Activated T-cell treated with anti-CD3 and anti-CD28 coated beads, Interleukin-2, amount 50 U/mL, for 72 hours (primary cell): ENCODE measurements around the gene DOLPP1. TPM values are rescaled to one million over a fixed set of nuclear protein-coding genes. Genes with fewer than 3 reads are reported as not detected.
"Not testable (repeated sequence)": the region's sequence is repeated elsewhere in the genome, so short reads cannot be mapped to it uniquely, and the experiment has no call there.

Experiments used
- ATAC-seq, 2 donors: fragments of 150-1000 bp; cut with Tn5 transposase; replicated peaks in 1 of 2; 2 replicates each; pipeline ENCODE4 v1.10.0; 2021; ENCODE audit warnings: moderate library complexity in 2 of 2, mild to moderate bottlenecking in 1 of 2
- DNase-seq, 2 donors: peaks; one replicate each; pipeline ENCODE4 v3.0.0; 2021 to 2022; ENCODE audit warnings: mixed read lengths in 1 of 2
- H3K27ac Mint-ChIP-seq: one replicate; pipeline ENCODE4 v1.8.0; 2022; ENCODE audit warnings: mild to moderate bottlenecking, moderate library complexity, mixed read lengths
- H3K27me3 Mint-ChIP-seq: one replicate; pipeline ENCODE4 v1.8.0; 2022; ENCODE audit warnings: low read depth, mixed read lengths
- H3K36me3 Mint-ChIP-seq, 2 donors: one replicate each; pipeline ENCODE4 v1.8.0; 2022; ENCODE audit warnings: mixed read lengths in 2 of 2, mild to moderate bottlenecking in 1 of 2; ENCODE audit not compliant: insufficient read depth in 2 of 2
- H3K4me1 Mint-ChIP-seq: one replicate; pipeline ENCODE4 v1.8.0; 2022; ENCODE audit warnings: low read depth, mixed read lengths
- H3K4me3 Mint-ChIP-seq, 2 donors: one replicate each; pipeline ENCODE4 v1.8.0; 2022; ENCODE audit warnings: mild to moderate bottlenecking in 2 of 2, mixed read lengths in 2 of 2, moderate library complexity in 2 of 2
- H3K9me3 Mint-ChIP-seq, 2 donors: one replicate each; pipeline ENCODE4 v1.8.0; 2022; ENCODE audit warnings: mixed read lengths in 2 of 2
- total RNA-seq, 2 donors: library from RNA; stranded (reverse); gene quantifications; one replicate each; pipeline ENCODE4 v1.2.3, GENCODE V29; 2022

Gene DOLPP1
- total RNA-seq, 2 donors from 2014 or later: 17.1 to 22.3 TPM

DNA sequence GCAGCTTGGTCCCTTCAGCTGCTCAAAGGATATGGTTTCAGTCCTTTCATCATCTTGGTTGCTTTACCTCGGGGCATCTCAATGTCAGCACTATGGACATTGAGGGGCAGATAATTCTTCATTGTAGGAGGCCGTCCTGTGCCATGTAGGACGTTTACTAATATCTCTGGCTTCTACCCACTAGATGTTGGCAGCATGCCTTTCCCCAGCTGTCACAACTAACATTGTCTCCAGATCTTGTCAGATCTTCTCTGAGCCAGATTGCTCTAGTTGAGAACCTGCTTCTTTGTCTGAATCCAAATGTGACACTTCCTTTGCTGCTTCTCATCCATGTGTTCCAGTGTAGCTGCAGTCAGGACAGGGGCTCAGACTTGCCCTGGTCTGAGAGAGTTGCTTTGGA, 40.6 kb downstream of the DOLPP1 start:
- DNase-seq: no peak
- peaks cover 4% of the 10 kb centered on the region for H3K4me1 Mint-ChIP-seq
- ATAC-seq: no peak
- H3K4me3 Mint-ChIP-seq: no peak overlapping the region
- H3K9me3 Mint-ChIP-seq: no peaks in the 10 kb centered on the region
- H3K36me3 Mint-ChIP-seq: peaks cover 0 to 2% of the 10 kb centered on the region in 2 donors
- H3K27me3 Mint-ChIP-seq: no peaks in the 10 kb centered on the region
- no peak overlapping the region for H3K27ac Mint-ChIP-seq

DNA sequence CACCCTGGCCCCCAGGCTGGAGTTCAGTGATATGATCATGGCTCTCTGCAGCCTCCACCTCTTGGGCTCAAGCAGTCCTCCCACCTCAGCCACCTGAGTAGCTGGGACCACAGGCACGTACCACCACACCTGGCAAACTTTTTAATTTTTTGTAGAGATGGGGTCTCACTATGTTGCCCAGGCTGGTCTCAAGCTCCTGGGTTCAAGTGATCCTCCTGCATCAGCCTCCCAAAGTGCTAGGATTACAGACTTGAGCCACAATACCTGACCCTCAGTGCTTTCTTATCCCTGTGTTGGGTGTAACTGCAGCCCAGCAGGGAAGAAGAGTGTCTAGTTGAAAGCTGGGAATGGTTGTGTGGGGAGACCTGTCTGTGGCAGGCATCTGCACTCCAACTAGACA, 41.2 kb downstream of the DOLPP1 start:
- Mint-ChIP-seq H3K27me3 (no peaks in the 10 kb centered on the region), H3K4me1 (peaks cover 4% of the 10 kb centered on the region), H3K27ac (no peak overlapping the region), H3K4me3 (no peak overlapping the region), H3K36me3 (peaks cover 0 to 2% of the 10 kb centered on the region in 2 donors), H3K9me3 (no peaks in the 10 kb centered on the region)
- DNase-seq (no peak), ATAC-seq (no peak)

DNA sequence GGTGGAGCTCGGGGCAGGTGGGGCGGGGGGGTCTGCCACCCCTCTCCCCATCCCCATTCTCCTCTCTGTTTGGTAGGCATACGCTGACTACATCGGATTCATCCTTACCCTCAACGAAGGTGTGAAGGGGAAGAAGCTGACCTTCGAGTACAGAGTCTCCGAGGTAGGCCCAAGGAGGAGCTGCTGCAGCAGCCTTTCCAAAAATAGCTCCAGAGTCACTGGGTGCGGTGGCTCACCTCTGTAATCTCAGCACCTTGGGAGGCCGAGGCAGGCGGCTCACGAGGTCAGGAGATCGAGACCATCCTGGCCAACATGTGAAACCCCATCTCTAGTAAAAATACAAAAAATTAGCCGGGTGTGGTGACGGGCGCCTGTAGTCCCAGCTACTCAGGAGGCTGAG, 42.1 kb downstream of the DOLPP1 start:
- H3K36me3 Mint-ChIP-seq, H3K27ac Mint-ChIP-seq, H3K4me1 Mint-ChIP-seq, H3K27me3 Mint-ChIP-seq, H3K4me3 Mint-ChIP-seq, DNase-seq, H3K9me3 Mint-ChIP-seq, ATAC-seq: not testable (repeated sequence)

DNA sequence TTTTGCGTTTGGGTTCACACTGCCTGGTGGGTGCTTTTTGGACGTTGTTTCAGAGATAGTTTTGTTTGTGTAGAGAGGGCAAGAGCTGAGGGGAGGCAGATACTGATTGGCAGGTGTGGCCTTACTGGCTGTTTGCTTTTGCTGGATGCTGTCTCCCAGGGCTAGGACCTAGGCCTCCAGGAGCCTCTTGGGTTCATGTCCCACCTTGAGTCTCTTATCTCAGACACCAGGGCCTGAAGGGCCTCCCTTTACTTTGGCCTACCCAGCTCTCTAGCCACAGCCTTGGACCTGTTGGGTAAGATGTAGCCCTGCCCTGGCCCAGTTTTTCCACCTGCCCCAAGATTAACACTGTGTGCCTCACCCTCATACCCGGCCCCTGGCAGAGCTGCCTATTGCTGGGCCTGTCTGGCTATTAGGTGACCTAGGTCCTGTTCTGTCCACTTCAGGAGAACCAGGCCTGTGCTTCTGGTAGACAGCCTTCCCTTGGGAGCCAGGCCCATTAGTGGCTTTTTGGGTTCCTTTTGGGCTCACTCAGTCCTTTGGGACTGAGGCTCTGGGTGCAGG, 43.7 kb downstream of the DOLPP1 start:
- H3K27me3 Mint-ChIP-seq: no peaks in the 10 kb centered on the region
- DNase-seq (no peak), ATAC-seq (no peak)
- H3K4me3 Mint-ChIP-seq: no peak overlapping the region
- no peak overlapping the region for H3K27ac Mint-ChIP-seq
- H3K36me3 Mint-ChIP-seq: peaks cover 0 to 4% of the 10 kb centered on the region in 2 donors
- H3K4me1 Mint-ChIP-seq: peaks cover 3% of the 10 kb centered on the region
- H3K9me3 Mint-ChIP-seq: no peaks in the 10 kb centered on the region

DNA sequence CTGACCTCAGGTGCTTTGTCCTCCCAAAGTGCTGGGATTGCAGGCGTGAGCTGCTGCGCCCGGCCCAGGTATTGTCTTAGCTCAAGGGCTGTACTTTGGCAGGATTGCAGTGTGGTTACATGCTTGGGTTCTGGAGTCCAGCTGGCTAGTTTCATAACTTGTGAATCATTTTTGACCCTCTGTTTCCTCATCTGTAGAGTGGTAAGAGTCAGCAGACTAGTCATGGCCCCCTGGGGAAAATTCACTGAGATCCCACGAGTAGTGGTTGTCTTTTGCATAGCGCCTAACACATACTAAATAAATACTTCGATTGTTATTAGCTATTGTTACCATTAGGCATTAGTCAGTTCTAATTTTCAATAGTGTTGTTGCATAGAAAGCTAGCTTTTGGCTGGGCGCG, 44.6 kb downstream of the DOLPP1 start:
- H3K27ac Mint-ChIP-seq: no peak overlapping the region
- ATAC-seq: no peak

DNA sequence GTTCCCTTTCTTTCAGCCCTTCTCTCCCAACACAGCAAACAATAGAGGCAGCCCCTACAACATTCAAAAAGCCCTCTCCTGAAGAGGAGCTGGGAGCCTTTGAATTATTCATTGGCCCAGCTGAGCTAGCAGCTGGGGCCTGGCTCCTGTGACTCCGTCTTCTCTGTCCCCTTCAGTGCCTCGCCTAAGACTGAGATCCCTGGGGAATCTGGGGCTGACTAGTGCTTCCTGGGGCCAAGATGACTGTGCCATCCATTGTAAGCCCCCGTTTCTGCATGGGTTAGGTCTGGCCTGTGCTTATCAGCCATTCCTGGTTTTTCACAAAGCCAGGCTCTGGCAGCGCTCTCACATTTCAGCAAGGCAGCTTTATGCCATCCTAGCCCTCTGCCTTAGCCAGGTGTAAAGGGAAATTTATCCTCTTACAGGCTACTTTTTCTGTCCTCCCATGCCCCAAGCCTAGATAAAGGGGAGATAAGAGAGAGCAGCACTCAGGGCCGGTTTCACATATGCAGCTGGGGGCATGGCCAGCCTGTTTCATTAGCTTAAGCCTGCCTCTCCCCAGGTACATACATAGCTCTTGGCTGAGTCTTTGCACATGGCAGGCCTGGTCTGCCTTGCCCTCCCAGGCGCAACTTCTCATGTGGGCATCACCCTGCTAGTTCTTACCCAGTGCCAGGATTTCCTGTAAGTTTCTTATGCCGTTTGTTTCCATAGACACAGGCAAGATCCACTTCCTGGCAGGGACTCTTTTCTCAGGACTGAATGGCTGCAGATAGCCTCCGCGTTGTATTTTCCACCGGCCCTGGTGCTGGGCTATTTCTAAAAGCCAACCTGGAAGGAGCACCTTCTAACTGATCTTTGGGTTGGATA, 46.1 kb downstream of the DOLPP1 start:
- Mint-ChIP-seq H3K4me1 (peaks cover 9% of the 10 kb centered on the region), H3K36me3 (peaks cover 0 to 11% of the 10 kb centered on the region in 2 donors), H3K27me3 (no peaks in the 10 kb centered on the region), H3K4me3 (no peak overlapping the region), H3K9me3 (no peaks in the 10 kb centered on the region), H3K27ac (no peak overlapping the region)
- no peak for ATAC-seq
- DNase-seq: no peak

More for the DNA sequence above, 44.6 kb downstream of the DOLPP1 start:
- H3K4me1 Mint-ChIP-seq: no peaks in the 10 kb centered on the region
- H3K9me3 Mint-ChIP-seq: no peaks in the 10 kb centered on the region
- H3K4me3 Mint-ChIP-seq: no peak overlapping the region
- H3K27me3 Mint-ChIP-seq: no peaks in the 10 kb centered on the region
- peaks cover 0 to 4% of the 10 kb centered on the region in 2 donors for H3K36me3 Mint-ChIP-seq
- DNase-seq: no peak

GRCh38 chr9:129128689-129129088, 47.8 kb downstream of the DOLPP1 start:
- H3K9me3 Mint-ChIP-seq: no peaks in the 10 kb centered on the region
- no peak overlapping the region for H3K27ac Mint-ChIP-seq
- no peak overlapping the region for H3K4me3 Mint-ChIP-seq
- H3K4me1 Mint-ChIP-seq: peaks cover 10% of the 10 kb centered on the region
- H3K27me3 Mint-ChIP-seq: no peaks in the 10 kb centered on the region
- H3K36me3 Mint-ChIP-seq: peaks cover 0 to 11% of the 10 kb centered on the region in 2 donors
- ATAC-seq: no peak
- DNase-seq: no peak

GRCh38 chr9:129130271-129130670, 49.4 kb downstream of the DOLPP1 start:
- not testable (repeated sequence) for H3K9me3 Mint-ChIP-seq, H3K27ac Mint-ChIP-seq
- H3K36me3 Mint-ChIP-seq: peaks cover 0 to 12% of the 10 kb centered on the region in 2 donors

DNA sequence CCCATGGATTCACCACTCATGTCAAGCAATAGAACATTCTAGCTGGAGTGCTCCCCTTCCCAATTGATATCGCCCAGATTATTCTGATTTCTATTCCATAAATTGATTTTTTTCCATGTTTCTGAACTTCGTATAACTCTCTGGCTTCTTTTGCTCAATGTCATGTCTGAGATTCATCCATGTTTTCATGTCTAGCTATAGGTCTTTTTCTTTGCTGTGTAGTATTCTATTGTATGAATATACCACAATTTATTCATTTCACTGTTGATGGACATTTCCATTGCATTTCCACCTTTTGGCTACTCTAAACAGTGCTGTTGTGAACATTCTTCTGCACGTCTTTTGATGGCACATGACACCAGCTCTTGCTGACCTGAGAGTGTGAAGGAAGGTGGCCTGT, 49.9 kb downstream of the DOLPP1 start:
- H3K36me3 Mint-ChIP-seq: peaks cover 0 to 12% of the 10 kb centered on the region in 2 donors
- no peak overlapping the region for H3K27ac Mint-ChIP-seq
- H3K4me1 Mint-ChIP-seq: peaks cover 10% of the 10 kb centered on the region
- no peaks in the 10 kb centered on the region for H3K27me3 Mint-ChIP-seq
- ATAC-seq (no peak), DNase-seq (no peak)
- no peaks in the 10 kb centered on the region for H3K9me3 Mint-ChIP-seq
- H3K4me3 Mint-ChIP-seq: no peak overlapping the region

More at GRCh38 chr9:129130271-129130670, 49.4 kb downstream of the DOLPP1 start:
- H3K27me3 Mint-ChIP-seq, H3K4me3 Mint-ChIP-seq, ATAC-seq, H3K4me1 Mint-ChIP-seq, DNase-seq: not testable (repeated sequence)

GRCh38 chr9:129131300-129132145, 50.6 kb downstream of the DOLPP1 start:
- Mint-ChIP-seq H3K4me3 (no peak overlapping the region), H3K4me1 (peaks cover 10% of the 10 kb centered on the region), H3K27me3 (no peaks in the 10 kb centered on the region), H3K27ac (peak overlapping the region; percentile 72), H3K9me3 (no peaks in the 10 kb centered on the region), H3K36me3 (peaks cover 0 to 12% of the 10 kb centered on the region in 2 donors)
- DNase-seq: peak; percentile 84 to 87
- peak; percentile 93 to 98 for ATAC-seq

DNA sequence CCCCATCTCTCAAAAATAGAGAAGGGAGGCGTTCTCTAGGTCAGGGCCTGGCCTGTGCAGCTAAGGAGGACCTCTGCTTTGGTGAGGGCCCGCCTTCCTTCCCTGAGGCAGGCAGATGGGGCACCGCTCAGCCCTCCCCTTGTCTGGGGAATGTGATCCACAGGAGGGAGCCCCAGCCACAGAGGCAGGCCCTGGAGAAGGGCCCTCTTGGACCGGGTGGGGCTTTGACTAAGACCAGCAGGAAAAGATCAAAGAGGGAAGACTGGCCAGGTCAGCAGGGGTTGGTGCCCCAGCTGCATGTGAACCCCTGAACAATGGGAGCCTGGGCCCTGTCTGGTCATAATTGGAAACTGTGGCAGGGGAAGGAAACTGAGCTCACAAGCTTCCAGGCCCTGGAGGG, 52.2 kb downstream of the DOLPP1 start:
- no peak for DNase-seq
- H3K36me3 Mint-ChIP-seq: peaks cover 0 to 12% of the 10 kb centered on the region in 2 donors
- peaks cover 10% of the 10 kb centered on the region for H3K4me1 Mint-ChIP-seq
- no peak overlapping the region for H3K27ac Mint-ChIP-seq
- no peak for ATAC-seq
- no peaks in the 10 kb centered on the region for H3K27me3 Mint-ChIP-seq
- H3K4me3 Mint-ChIP-seq: no peak overlapping the region
- no peaks in the 10 kb centered on the region for H3K9me3 Mint-ChIP-seq

- DNase-seq: no peak
- no peaks in the 10 kb centered on the region for H3K9me3 Mint-ChIP-seq
- no peak for ATAC-seq
- peaks cover 0 to 10% of the 10 kb centered on the region in 2 donors for H3K36me3 Mint-ChIP-seq
- no peaks in the 10 kb centered on the region for H3K27me3 Mint-ChIP-seq
- no peak overlapping the region for H3K4me3 Mint-ChIP-seq
- H3K4me1 Mint-ChIP-seq: peaks cover 27% of the 10 kb centered on the region
- H3K27ac Mint-ChIP-seq: no peak overlapping the region
Measured at GRCh38 chr9:129135476-129135875, 54.6 kb downstream of the DOLPP1 start.
